Kidney (tissue), 14 donors: ENCODE measurements around the gene RNF224. TPM values are rescaled to one million over a fixed set of nuclear protein-coding genes. Genes with fewer than 3 reads are reported as not detected.

Source experiments
- DNase-seq, 5 donors: peaks; one replicate each; pipeline ENCODE4 v3.0.0-alpha.2; 2013 to 2020
- FAIRE-seq: peaks from 2 replicates; lab custom pipeline; 2012; peaks lifted over from hg19 to GRCh38; lab: Jason Lieb, UNC
- H3K27ac ChIP-seq, 2 donors: one replicate each; pipeline ENCODE4 v1.7.0; 2013; ENCODE audit warnings: low read depth in 2 of 2, low read length in 2 of 2, inconsistent platforms in 1 of 2
- H3K27me3 ChIP-seq: one replicate; pipeline ENCODE4 v1.7.1; 2013; ENCODE audit warnings: low read length, inconsistent platforms; ENCODE audit not compliant: control insufficient read depth, insufficient read depth
- H3K36me3 ChIP-seq, 3 donors: one replicate each; pipeline versions ENCODE4 v1.7.0 to v1.7.1; 2013; ENCODE audit warnings: low read length in 3 of 3, control low read depth in 1 of 3, inconsistent platforms in 1 of 3; ENCODE audit not compliant: insufficient read depth in 3 of 3, control insufficient read depth in 2 of 3
- H3K4me1 ChIP-seq, 3 donors: one replicate each; pipeline versions ENCODE4 v1.7.0 to v1.7.1; 2013; ENCODE audit warnings: low read length in 3 of 3, inconsistent platforms in 1 of 3, low read depth in 1 of 3; ENCODE audit not compliant: control insufficient read depth in 2 of 3, insufficient read depth in 2 of 3
- H3K4me3 ChIP-seq, 3 donors: one replicate each; pipeline versions ENCODE4 v1.7.0 to v1.8.1; 2013; ENCODE audit warnings: low read length in 3 of 3, control low read depth in 1 of 3, inconsistent platforms in 1 of 3
- H3K9ac ChIP-seq, 3 donors: one replicate each; pipeline versions ENCODE4 v1.7.0 to v1.7.1; 2013; ENCODE audit warnings: low read length in 3 of 3, control low read depth in 1 of 3, inconsistent platforms in 1 of 3
- H3K9me3 ChIP-seq, 3 donors: one replicate each; pipeline versions ENCODE4 v1.7.0 to v1.7.1; 2013; ENCODE audit warnings: low read length in 3 of 3, control low read depth in 1 of 3, inconsistent platforms in 1 of 3; ENCODE audit not compliant: control insufficient read depth in 2 of 3, insufficient read depth in 1 of 3
- CTCF ChIP-seq: IDR thresholded peaks from 3 replicates; pipeline ENCODE4 v1.5.1; 2012; ENCODE audit warnings: mild to moderate bottlenecking, moderate library complexity, borderline replicate concordance; ENCODE audit not compliant: insufficient read depth; ENCODE audit errors: extremely low read depth
- intact Hi-C: fragments of 100-400 bp; cut with DNase I; formaldehyde crosslinking; loops from one replicate; pipeline ENCODE4 v1.11.1; 2022
- polyA plus RNA-seq: library from polyadenylated mRNA; stranded (reverse); fragments of 350-450 nt; fragmentation: Illumina TruSeq; extraction: RNeasy Lipid Tissue Mini Kit (QIAGEN cat#74804); gene quantifications from one replicate; pipeline ENCODE4 v1.2.3, GENCODE V29; 2014; ENCODE audit warnings: low read depth, low replicate concordance; ENCODE audit not compliant: insufficient read depth
- total RNA-seq: library from RNA; stranded (reverse); fragmentation: NEBNext Ultra II Directional; extraction: Animal tissue kit (Norgen Biotek cat#: 25700); gene quantifications from one replicate; pipeline ENCODE4 v1.2.1, GENCODE V29; 2021
- donor health status: control.
- donor health status: control.
- donor health status: control.
- donor health status: control.
- donor health status: control.
- donor health status: DM: yes; HTN: yes; CAD: no.
- donor health status: Normal renal cell carcinoma (clear cell type).

The RNF224 gene
- total and polyA plus RNA-seq, 2 donors from 2014 or later = 0.80 to 0.85 TPM

GRCh38 chr9:137188490-137189296 lies 38.6 kb upstream of the RNF224 start, which contains the start of the genes ANAPC2 and SSNA1:
Gene ANAPC2, minus strand, starts transcription at chr9:137188560. Its CDS starts 28 bp downstream, at chr9:137188532.
Gene SSNA1, plus strand, starts transcription at chr9:137188676. Its CDS starts 51 bp downstream, at chr9:137188727.
- intact Hi-C loops = no loop called here
- Histone ChIP-seq H3K4me1 (peaks cover 4 to 46% (median 30%) of the 10 kb centered on the region in 3 donors), H3K36me3 (peaks cover 0 to 15% (median 11%) of the 10 kb centered on the region in 3 donors), H3K27ac (peak within 1 kb of the TSS; percentile 75 to 85), H3K27me3 (no peaks in the 10 kb centered on the region), H3K4me3 (peak within 1 kb of the TSS; percentile 74 to 94 (median 75)), H3K9me3 (no peaks in the 10 kb centered on the region), H3K9ac (peak within 1 kb of the TSS; percentile 58 to 95 (median 70))
- no peak for FAIRE-seq
- peak; percentile 25 for TF ChIP-seq CTCF
- peak; percentile 93 to 97 (median 96) for DNase-seq

GRCh38 chr9:137189297-137190295 lies 37.7 kb upstream of the RNF224 start:
- no peak for DNase-seq
- intact Hi-C loops = no loop called here
- peaks cover 0 to 15% (median 4%) of the 10 kb centered on the region in 3 donors for H3K36me3 ChIP-seq

More at GRCh38 chr9:137189297-137190295, 37.7 kb upstream of the RNF224 start:
- no peaks in the 10 kb centered on the region for H3K9me3 ChIP-seq
- H3K9ac ChIP-seq = peak overlapping the region; percentile 58 to 80 (median 70)
- peak overlapping the region; percentile 74 to 94 (median 75) for H3K4me3 ChIP-seq
- H3K27ac ChIP-seq = peak overlapping the region; percentile 75 to 85
- no peak for TF ChIP-seq CTCF
- no peak for FAIRE-seq
- no peaks in the 10 kb centered on the region for H3K27me3 ChIP-seq
- peaks cover 4 to 48% (median 35%) of the 10 kb centered on the region in 3 donors for H3K4me1 ChIP-seq
